NCI-H526 treated with DMSO at 0.1 percent for 48 hours (cell line): ENCODE data around the gene MRPL40.
A peak's percentile ranks its signal among the peaks of the same experiment; 100 is the strongest.

Source experiments
- DNase-seq: peaks from one replicate; lab custom pipeline; 2025; lab: John Stamatoyannopoulos, UW

MRPL40 gene

GRCh38 chr22:19432133-19432851 lies at the start of gene MRPL40:
Gene MRPL40 (plus strand): TSS chr22:19432545. CDS start chr22:19432555, 10 bp downstream.
- peak; percentile 76 for DNase-seq

- no peak for DNase-seq
Measured at GRCh38 chr22:19383292-19383691, 49.1 kb upstream of the MRPL40 start.

GRCh38 chr22:19385221-19385906 lies 47.0 kb upstream of the MRPL40 start:
- no peak for DNase-seq

GRCh38 chr22:19386248-19386647 lies 46.1 kb upstream of the MRPL40 start:
- no peak for DNase-seq

- no peak for DNase-seq
Measured at GRCh38 chr22:19387038-19387437, 45.3 kb upstream of the MRPL40 start.

- no peak for DNase-seq
Measured at GRCh38 chr22:19387575-19387974, 44.8 kb upstream of the MRPL40 start.

- DNase-seq, result no peak
Measured at GRCh38 chr22:19393704-19394103, 38.6 kb upstream of the MRPL40 start.

GRCh38 chr22:19394274-19395050 lies 37.9 kb upstream of the MRPL40 start:
- DNase-seq, result no peak

GRCh38 chr22:19395276-19395675 lies 37.1 kb upstream of the MRPL40 start:
- no peak for DNase-seq

- DNase-seq, result no peak
Measured at GRCh38 chr22:19396561-19396933, 35.8 kb upstream of the MRPL40 start.

- DNase-seq, result no peak
Measured at GRCh38 chr22:19396934-19397733, 35.2 kb upstream of the MRPL40 start.

GRCh38 chr22:19397734-19398104 lies 34.6 kb upstream of the MRPL40 start:
- no peak for DNase-seq

- no peak for DNase-seq
Measured at GRCh38 chr22:19398206-19398605, 34.1 kb upstream of the MRPL40 start.

GRCh38 chr22:19398652-19399051 lies 33.7 kb upstream of the MRPL40 start:
- DNase-seq, result no peak

GRCh38 chr22:19400881-19401280 lies 31.5 kb upstream of the MRPL40 start:
- DNase-seq, result no peak

GRCh38 chr22:19401483-19401882 lies 30.9 kb upstream of the MRPL40 start:
- no peak for DNase-seq

GRCh38 chr22:19402642-19403191 lies 29.6 kb upstream of the MRPL40 start:
- no peak for DNase-seq

- no peak for DNase-seq
Measured at GRCh38 chr22:19404676-19405075, 27.7 kb upstream of the MRPL40 start.

- no peak for DNase-seq
Measured at GRCh38 chr22:19405133-19405532, 27.2 kb upstream of the MRPL40 start.

- DNase-seq, result no peak
Measured at GRCh38 chr22:19405652-19406051, 26.7 kb upstream of the MRPL40 start.

GRCh38 chr22:19406281-19406811 lies 26.0 kb upstream of the MRPL40 start:
- DNase-seq, result no peak

- no peak for DNase-seq
Measured at GRCh38 chr22:19406846-19407245, 25.5 kb upstream of the MRPL40 start.
